K562 (cell line): ENCODE data around the gene DNAJB12. TPM values are rescaled to one million over a fixed set of nuclear protein-coding genes. Genes with fewer than 3 reads are reported as not detected.
"Not testable (repeated sequence)": the region's sequence is repeated elsewhere in the genome, so short reads cannot be mapped to it uniquely, and the experiment has no call there.

ENCODE experiments used
- ATAC-seq: fragments of 200-7000 bp; cut with Tn5 transposase; 3 replicates; pipeline ENCODE4 v1.9.1; 2020; ENCODE audit warnings: moderate library complexity
- BruUV-seq: library from RNA; stranded (reverse); fragments of 400-500 nt; replicated peaks from 2 replicates; lab custom pipeline; 2021; lab: Mats Ljungman, UMichigan
- CTCF ChIA-PET: fragments of 300-600 bp; formaldehyde crosslinking; extraction: SDS; loops from one replicate; lab custom pipeline; 2021; ENCODE audit warnings: low intra/inter-chr PET ratio; lab: Yijun Ruan, JAX
- POLR2A ChIA-PET: fragments of 300-600, 350-650 bp; sonication (Branson Sonifier 250); formaldehyde crosslinking; extraction: SDS; loops from one replicate; lab custom pipeline; 2021; ENCODE audit warnings: antibody characterized with exemption, inconsistent platforms; lab: Yijun Ruan, JAX
- DNase-seq, 4 experiments: peaks; one replicate each; pipeline versions ENCODE4 v3.0.0 to v3.0.0-alpha.2; 2011 to 2018; ENCODE audit warnings: low spot score in 3 of 4, mixed read lengths in 3 of 4; ENCODE audit errors: extremely low read depth in 1 of 4
- FAIRE-seq: peaks from 2 replicates; lab custom pipeline; 2011; peaks lifted over from hg19 to GRCh38; lab: Jason Lieb, UNC
- H2AFZ ChIP-seq: 2 replicates; pipeline ENCODE4 v1.6.0; 2011; ENCODE audit warnings: low read depth, low read length, control low read depth, inconsistent platforms
- H3K27ac ChIP-seq: fragments of 200-600 bp; 3 replicates; pipeline ENCODE4 v1.8.0; 2011; ENCODE audit warnings: low read depth, mild to moderate bottlenecking, control low read depth, inconsistent platforms, low read length, moderate library complexity, mixed read lengths; ENCODE audit errors: extremely low read depth
- H3K27me3 ChIP-seq, 2 experiments: fragments of 300-600 bp in 1 of 2; 2 replicates in 1 of 2; 3 replicates in 1 of 2; pipeline versions ENCODE4 v1.6.0 to v1.8.0; 2011; ENCODE audit warnings: inconsistent platforms in 2 of 2, low read length in 2 of 2, mild to moderate bottlenecking in 1 of 2, mixed read lengths in 1 of 2, moderate library complexity in 1 of 2; ENCODE audit not compliant: control insufficient read depth in 2 of 2, insufficient read depth in 2 of 2
- H3K36me3 ChIP-seq: fragments of 300-600 bp; 3 replicates; pipeline ENCODE4 v1.8.0; 2011; ENCODE audit warnings: mild to moderate bottlenecking, low read length, inconsistent platforms; ENCODE audit not compliant: control insufficient read depth, insufficient read depth
- H3K4me1 ChIP-seq, 2 experiments: fragments of 200-600 bp in 1 of 2; replicated peaks in 1 of 2; 2 replicates in 1 of 2; 3 replicates in 1 of 2; pipeline versions ENCODE4 v1.5.1 to v1.8.0; 2011; ENCODE audit warnings: inconsistent platforms in 2 of 2, low read length in 2 of 2, mild to moderate bottlenecking in 1 of 2, mixed read lengths in 1 of 2, moderate library complexity in 1 of 2; ENCODE audit not compliant: control insufficient read depth in 2 of 2, insufficient read depth in 2 of 2
- H3K4me2 ChIP-seq: 2 replicates; pipeline ENCODE4 v1.6.1; 2011; ENCODE audit warnings: low read length, control low read depth, inconsistent platforms, mixed read lengths; ENCODE audit not compliant: insufficient read depth
- H3K4me3 ChIP-seq: fragments of 200-600 bp; sonication (generic), shearing (Covaris generic); 2 replicates; pipeline ENCODE4 v1.5.1; 2016; ENCODE audit warnings: control low read depth, inconsistent platforms
- H3K79me2 ChIP-seq: fragments of 200-600 bp; 3 replicates; pipeline ENCODE4 v1.8.0; 2011; ENCODE audit warnings: low read length, inconsistent platforms; ENCODE audit not compliant: control insufficient read depth, insufficient read depth
- H3K9ac ChIP-seq, 2 experiments: 2 replicates each; pipeline versions ENCODE4 v1.6.0 to v1.6.1; 2011; ENCODE audit warnings: low read depth in 2 of 2, low read length in 2 of 2, control low read depth in 1 of 2, inconsistent platforms in 1 of 2, mild to moderate bottlenecking in 1 of 2, mixed read lengths in 1 of 2; ENCODE audit not compliant: insufficient read depth in 1 of 2
- H3K9me1 ChIP-seq: one replicate; pipeline ENCODE4 v1.6.0; 2011; ENCODE audit warnings: inconsistent platforms, mild to moderate bottlenecking, low read length, moderate library complexity; ENCODE audit not compliant: control insufficient read depth, insufficient read depth
- H3K9me3 ChIP-seq: replicated peaks from 2 replicates; pipeline ENCODE4 v1.5.1; 2011; ENCODE audit warnings: low read depth, low read length, inconsistent platforms; ENCODE audit not compliant: control insufficient read depth, insufficient read depth
- H4K20me1 ChIP-seq: replicated peaks from 2 replicates; pipeline ENCODE4 v1.6.1; 2011; ENCODE audit warnings: low read length, inconsistent platforms, mixed read lengths; ENCODE audit not compliant: control insufficient read depth, insufficient read depth
- IRF2 ChIP-seq: sonication (generic); formaldehyde crosslinking; IDR thresholded peaks from 2 replicates; pipeline ENCODE4 v1.8.1; 2022; ENCODE audit warnings: mild to moderate bottlenecking, missing genetic modification reagents
- WGBS: fragments of 100-300 bp; shearing (Covaris generic); methylation state at CpG from one replicate; pipeline ENCODE4 v1.1.6; 2016; ENCODE audit warnings: low coverage, mixed read lengths; ENCODE audit not compliant: insufficient coverage; ENCODE audit errors: missing lambda C conversion rate; 5-methylcytosine and 5-hydroxymethylcytosine counted together
- in situ Hi-C: fragments of 300-500 bp; cut with MboI; formaldehyde crosslinking; loops from 4 replicates; pipeline ENCODE4 v1.15.0; 2018; ENCODE audit warnings: inconsistent platforms, mixed read lengths
- intact Hi-C: fragments of 100-400 bp; cut with micrococcal nuclease; formaldehyde crosslinking; loops from 2 replicates; pipeline ENCODE4 v1.14.2; 2022
- polyA plus RNA-seq, 8 experiments: library from polyadenylated mRNA; depleted of rRNA in 4 of 8; stranded (reverse) in 5 of 8; unstranded in 3 of 8; fragments of >200 nt; fragmentation: Nextera tagmentation in 2 of 8; fragmentation: Illumina TruSeq in 1 of 8; extraction: Ambion mirVana in 2 of 8; extraction: Trizol in 1 of 8; gene quantifications; 2 replicates each; pipeline versions ENCODE4 v1.2.1 to v1.2.3, GENCODE V29; 2011 to 2014; ENCODE audit warnings: inconsistent platforms in 1 of 8, missing spikeins in 1 of 8
- total RNA-seq, 7 experiments: library from RNA; depleted of rRNA in 6 of 7; stranded (reverse); fragments of >200 nt in 6 of 7; fragmentation: Illumina TruSeq in 2 of 7; extraction: Trizol in 2 of 7; gene quantifications; 2 replicates each; pipeline versions ENCODE4 v1.2.1 to v1.2.3, GENCODE V29; 2011 to 2021; ENCODE audit warnings: low replicate concordance in 1 of 7
- TF ChIP-seq, protein P1 (sequence below), 2 experiments: IDR thresholded peaks in 1 of 2; conservative IDR thresholded peaks in 1 of 2; 2 replicates each; pipeline ENCODE4 v1.6.1; 2016; ENCODE audit warnings: low read depth in 2 of 2, mild to moderate bottlenecking in 1 of 2, missing compliant biosample characterization in 1 of 2, missing genetic modification characterization in 1 of 2, moderate library complexity in 1 of 2
- TF ChIP-seq, protein P2 (sequence below): fragments of 450-650 bp; IDR thresholded peaks from 2 replicates; pipeline ENCODE4 v1.6.1; 2016

Gene DNAJB12
- total and polyA plus RNA-seq, 9 of the 15 experiments (the other 6 are each of a cell fraction or from before 2014, with no cell fraction given): 3.5 to 31.5 (median 20.3) TPM

DNA sequence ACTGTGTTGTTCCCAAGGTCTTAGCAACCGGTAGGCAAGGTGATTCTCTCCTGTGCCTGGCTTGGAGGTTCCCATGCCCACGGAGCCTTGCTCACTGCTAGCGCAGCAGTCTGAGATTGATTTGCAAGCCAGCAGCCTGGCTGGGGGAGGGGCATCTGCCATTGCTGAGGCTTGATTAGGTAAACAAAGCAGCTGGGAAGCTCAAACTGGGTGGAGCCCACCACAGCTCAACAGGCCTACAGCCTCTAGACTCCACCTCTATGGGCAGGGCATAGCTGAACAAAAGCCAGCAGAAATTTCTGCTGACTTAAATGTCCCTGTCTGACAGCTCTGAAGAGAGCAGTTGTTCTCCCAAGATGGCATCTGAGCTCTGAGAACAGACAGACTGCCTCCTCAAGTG is 40.9 kb upstream of the DNAJB12 start:
- TF ChIP-seq IRF2 (CRISPR knock-in tag): 0 out of 2 replicates have a peak, but pooled peaks have one; percentile 45
- TF ChIP-seq, protein P1, sequence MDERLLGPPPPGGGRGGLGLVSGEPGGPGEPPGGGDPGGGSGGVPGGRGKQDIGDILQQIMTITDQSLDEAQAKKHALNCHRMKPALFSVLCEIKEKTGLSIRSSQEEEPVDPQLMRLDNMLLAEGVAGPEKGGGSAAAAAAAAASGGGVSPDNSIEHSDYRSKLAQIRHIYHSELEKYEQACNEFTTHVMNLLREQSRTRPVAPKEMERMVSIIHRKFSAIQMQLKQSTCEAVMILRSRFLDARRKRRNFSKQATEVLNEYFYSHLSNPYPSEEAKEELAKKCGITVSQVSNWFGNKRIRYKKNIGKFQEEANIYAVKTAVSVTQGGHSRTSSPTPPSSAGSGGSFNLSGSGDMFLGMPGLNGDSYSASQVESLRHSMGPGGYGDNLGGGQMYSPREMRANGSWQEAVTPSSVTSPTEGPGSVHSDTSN (CRISPR knock-in tag; IDR thresholded peaks at IDR 0.05; ENCODE audit: low read depth): not testable (repeated sequence)
- TF ChIP-seq, protein P1 (tag; conservative IDR thresholded peaks at IDR 0.05; ENCODE audit: low read depth): 0 out of 2 replicates have a peak, but pooled peaks have one; percentile 10
- TF ChIP-seq, protein P2, sequence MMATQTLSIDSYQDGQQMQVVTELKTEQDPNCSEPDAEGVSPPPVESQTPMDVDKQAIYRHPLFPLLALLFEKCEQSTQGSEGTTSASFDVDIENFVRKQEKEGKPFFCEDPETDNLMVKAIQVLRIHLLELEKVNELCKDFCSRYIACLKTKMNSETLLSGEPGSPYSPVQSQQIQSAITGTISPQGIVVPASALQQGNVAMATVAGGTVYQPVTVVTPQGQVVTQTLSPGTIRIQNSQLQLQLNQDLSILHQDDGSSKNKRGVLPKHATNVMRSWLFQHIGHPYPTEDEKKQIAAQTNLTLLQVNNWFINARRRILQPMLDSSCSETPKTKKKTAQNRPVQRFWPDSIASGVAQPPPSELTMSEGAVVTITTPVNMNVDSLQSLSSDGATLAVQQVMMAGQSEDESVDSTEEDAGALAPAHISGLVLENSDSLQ: peak; percentile 8; the same call in 1 of the 2 replicates
- CTCF ChIA-PET: not testable (repeated sequence)

More for the DNA sequence above, 40.9 kb upstream of the DNAJB12 start:
- H3K4me2 ChIP-seq, BruUV-seq, H3K9me3 ChIP-seq, H3K4me3 ChIP-seq, in situ Hi-C loops, H4K20me1 ChIP-seq, H3K79me2 ChIP-seq, H2AFZ ChIP-seq, H3K9ac ChIP-seq, FAIRE-seq, H3K4me1 ChIP-seq, H3K27ac ChIP-seq, H3K36me3 ChIP-seq, H3K27me3 ChIP-seq, H3K9me1 ChIP-seq, ATAC-seq, intact Hi-C loops: not testable (repeated sequence)
- peak in 1 of 4 experiments; percentile 43 for DNase-seq
- 77% methylated on average over 3 of the region's 3 CpGs for WGBS
- POLR2A ChIA-PET: interaction anchor here (1.1 to 1.4 kb wide), 3 partner anchors 10 to 23 kb away, joined by 3 read pairs; no protein-coding TSS in a partner anchor
